Activated T-helper 17 cell treated with anti-CD3 and anti-CD28 coated beads, Interleukin-2, amount 50 U/mL, for 72 hours (primary cell): Measurements from ENCODE around the gene SERPINA3. TPM values are rescaled to one million over a fixed set of nuclear protein-coding genes. Genes with fewer than 3 reads are reported as not detected.
"Not testable (repeated sequence)": the region's sequence is repeated elsewhere in the genome, so short reads cannot be mapped to it uniquely, and the experiment has no call there.

ENCODE experiments used
- ATAC-seq: fragments of 150-1000 bp; cut with Tn5 transposase; replicated peaks from 2 replicates; pipeline ENCODE4 v1.10.0; 2021; ENCODE audit warnings: mild to moderate bottlenecking, moderate library complexity
- H3K27ac Mint-ChIP-seq: one replicate; pipeline ENCODE4 v1.8.0; 2022; ENCODE audit warnings: mixed read lengths
- H3K27me3 Mint-ChIP-seq: one replicate; pipeline ENCODE4 v1.8.0; 2022; ENCODE audit warnings: mixed read lengths
- H3K36me3 Mint-ChIP-seq: one replicate; pipeline ENCODE4 v1.8.0; 2022; ENCODE audit warnings: low read depth, mild to moderate bottlenecking, mixed read lengths
- H3K4me1 Mint-ChIP-seq: one replicate; pipeline ENCODE4 v1.8.0; 2022; ENCODE audit warnings: mixed read lengths
- H3K4me3 Mint-ChIP-seq: one replicate; pipeline ENCODE4 v1.8.0; 2022; ENCODE audit warnings: mild to moderate bottlenecking, mixed read lengths
- H3K9me3 Mint-ChIP-seq: one replicate; pipeline ENCODE4 v1.8.0; 2022; ENCODE audit warnings: mixed read lengths
- total RNA-seq, 2 donors: library from RNA; stranded (reverse); gene quantifications; one replicate each; pipeline ENCODE4 v1.2.3, GENCODE V29; 2022

Gene SERPINA3
- total RNA-seq, 2 donors from 2014 or later: not detected

DNA sequence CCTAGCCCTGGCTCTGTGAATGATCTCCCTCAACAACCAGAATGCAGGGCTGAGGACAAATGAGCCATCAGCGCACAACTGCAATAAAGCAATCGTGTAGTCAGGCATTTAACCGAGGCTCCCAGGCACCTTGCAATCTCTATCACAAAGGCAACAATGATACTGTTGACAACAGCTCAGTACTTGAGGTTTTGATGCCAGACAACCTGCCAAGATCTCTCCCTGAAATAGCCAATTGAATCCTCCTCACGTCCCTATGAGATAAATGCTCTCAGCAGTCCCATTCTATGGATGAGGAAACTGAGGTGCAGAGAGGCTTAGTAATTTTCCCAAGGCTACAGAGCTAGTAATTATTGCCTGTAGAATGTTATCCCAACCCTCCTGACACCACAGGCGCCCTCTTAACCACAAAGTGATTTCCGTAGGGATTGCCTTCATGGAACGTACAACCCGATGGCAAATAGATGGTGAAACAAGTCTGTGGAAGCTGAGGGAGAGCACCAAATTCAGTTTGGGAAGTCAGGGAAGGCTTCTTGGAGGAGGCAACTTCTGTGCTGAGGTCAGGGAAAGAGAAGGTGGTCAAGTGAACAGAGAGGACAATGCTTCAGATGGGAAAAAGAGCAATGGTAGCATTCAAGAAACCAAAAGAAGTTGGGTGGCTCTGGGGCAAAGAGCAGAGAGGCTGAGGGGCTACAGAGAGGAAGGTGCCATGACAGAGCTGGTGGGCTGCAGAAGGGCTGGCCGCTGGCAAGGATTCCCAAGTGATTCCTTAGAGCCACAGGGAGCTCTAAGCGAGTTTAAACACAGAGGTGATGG, 12.6 kb downstream of the SERPINA3 start:
- Mint-ChIP-seq H3K36me3 (no peaks in the 10 kb centered on the region), H3K4me3 (no peak overlapping the region), H3K27ac (no peak overlapping the region), H3K27me3 (peaks cover 18% of the 10 kb centered on the region), H3K4me1 (no peaks in the 10 kb centered on the region), H3K9me3 (peaks cover 4% of the 10 kb centered on the region)
- no peak for ATAC-seq

DNA sequence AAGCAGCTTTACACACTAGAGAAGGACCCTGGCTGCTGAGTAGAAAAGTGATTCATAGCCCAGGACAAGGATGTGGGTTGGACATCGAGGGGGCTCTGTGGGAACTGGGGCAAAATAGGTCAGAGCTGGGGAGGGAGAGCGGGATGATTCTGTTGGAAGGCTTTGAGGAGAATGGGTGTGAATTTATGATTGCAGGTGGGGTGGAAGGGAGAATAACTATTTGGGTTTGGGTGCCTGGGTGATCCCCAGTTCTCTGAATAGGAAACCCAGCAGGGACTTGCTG, 13.1 kb downstream of the SERPINA3 start:
- no peak for ATAC-seq
- H3K27ac Mint-ChIP-seq: no peak overlapping the region
- no peaks in the 10 kb centered on the region for H3K36me3 Mint-ChIP-seq
- no peaks in the 10 kb centered on the region for H3K4me1 Mint-ChIP-seq
- no peaks in the 10 kb centered on the region for H3K9me3 Mint-ChIP-seq
- no peak overlapping the region for H3K4me3 Mint-ChIP-seq
- H3K27me3 Mint-ChIP-seq: peaks cover 16% of the 10 kb centered on the region

DNA sequence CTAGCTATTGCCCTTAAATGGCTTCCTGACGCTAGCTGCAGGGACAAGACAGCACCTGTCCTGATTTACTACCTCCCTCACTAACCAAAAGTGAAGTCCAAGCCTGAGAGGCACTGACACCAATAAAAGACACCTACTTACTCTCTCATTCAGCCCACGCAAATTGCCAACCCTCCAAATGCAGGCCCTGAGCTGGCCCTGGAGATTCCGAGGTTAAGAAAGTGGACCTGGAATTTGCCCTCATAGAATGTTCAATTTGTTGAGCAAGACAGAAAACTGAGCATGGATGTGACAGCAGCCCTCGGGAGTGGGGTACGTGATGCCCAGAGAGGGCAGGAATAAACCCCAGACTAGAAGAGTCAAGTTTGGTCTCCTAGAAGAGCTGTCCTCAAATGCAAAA, 16.4 kb downstream of the SERPINA3 start:
- no peak overlapping the region for H3K4me3 Mint-ChIP-seq
- H3K9me3 Mint-ChIP-seq: no peaks in the 10 kb centered on the region
- H3K4me1 Mint-ChIP-seq: no peaks in the 10 kb centered on the region
- H3K27ac Mint-ChIP-seq: no peak overlapping the region
- peaks cover 25% of the 10 kb centered on the region for H3K27me3 Mint-ChIP-seq
- no peaks in the 10 kb centered on the region for H3K36me3 Mint-ChIP-seq
- no peak for ATAC-seq

DNA sequence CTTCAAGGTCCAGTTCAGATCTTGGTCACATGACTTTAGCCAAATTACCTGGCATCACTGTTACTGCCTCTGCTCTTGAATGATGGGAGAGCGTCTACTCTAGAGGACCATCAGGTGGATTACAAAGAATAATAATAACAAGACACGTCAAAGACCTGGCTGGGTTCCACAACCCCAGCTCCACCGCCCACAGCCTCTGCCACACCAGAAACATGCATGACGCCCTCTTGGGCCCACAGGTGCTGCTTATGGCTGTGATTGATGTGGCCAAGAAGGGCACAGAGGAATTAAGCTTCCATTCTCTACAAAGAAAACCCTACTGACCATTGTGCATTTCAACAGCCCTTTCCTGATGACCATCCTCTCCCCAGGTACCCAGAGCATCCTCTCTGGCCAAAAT, 18.2 kb downstream of the SERPINA3 start:
- no peaks in the 10 kb centered on the region for H3K9me3 Mint-ChIP-seq
- no peak overlapping the region for H3K27ac Mint-ChIP-seq
- no peaks in the 10 kb centered on the region for H3K36me3 Mint-ChIP-seq
- ATAC-seq: no peak
- H3K27me3 Mint-ChIP-seq: peaks cover 25% of the 10 kb centered on the region
- H3K4me1 Mint-ChIP-seq: no peaks in the 10 kb centered on the region
- no peak overlapping the region for H3K4me3 Mint-ChIP-seq

DNA sequence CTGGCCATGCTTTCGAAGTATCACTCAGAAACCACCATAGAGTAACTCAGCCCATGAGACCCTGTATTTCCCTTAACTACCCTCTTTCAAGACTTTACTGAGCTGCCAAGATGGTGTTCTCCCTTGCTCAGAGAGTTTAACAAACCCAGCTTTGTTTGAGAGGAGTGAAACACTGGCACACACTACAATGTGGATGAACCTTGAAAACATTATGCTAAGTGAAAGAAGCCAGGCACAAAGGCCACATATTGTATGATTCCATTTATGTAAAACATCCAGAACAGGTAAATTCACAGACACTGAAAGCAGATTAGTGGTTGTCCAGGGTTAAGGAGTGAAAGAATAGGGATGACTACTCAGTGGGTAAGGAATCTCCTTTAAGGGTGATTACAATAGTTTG, 18.9 kb downstream of the SERPINA3 start:
- no peak overlapping the region for H3K4me3 Mint-ChIP-seq

DNA sequence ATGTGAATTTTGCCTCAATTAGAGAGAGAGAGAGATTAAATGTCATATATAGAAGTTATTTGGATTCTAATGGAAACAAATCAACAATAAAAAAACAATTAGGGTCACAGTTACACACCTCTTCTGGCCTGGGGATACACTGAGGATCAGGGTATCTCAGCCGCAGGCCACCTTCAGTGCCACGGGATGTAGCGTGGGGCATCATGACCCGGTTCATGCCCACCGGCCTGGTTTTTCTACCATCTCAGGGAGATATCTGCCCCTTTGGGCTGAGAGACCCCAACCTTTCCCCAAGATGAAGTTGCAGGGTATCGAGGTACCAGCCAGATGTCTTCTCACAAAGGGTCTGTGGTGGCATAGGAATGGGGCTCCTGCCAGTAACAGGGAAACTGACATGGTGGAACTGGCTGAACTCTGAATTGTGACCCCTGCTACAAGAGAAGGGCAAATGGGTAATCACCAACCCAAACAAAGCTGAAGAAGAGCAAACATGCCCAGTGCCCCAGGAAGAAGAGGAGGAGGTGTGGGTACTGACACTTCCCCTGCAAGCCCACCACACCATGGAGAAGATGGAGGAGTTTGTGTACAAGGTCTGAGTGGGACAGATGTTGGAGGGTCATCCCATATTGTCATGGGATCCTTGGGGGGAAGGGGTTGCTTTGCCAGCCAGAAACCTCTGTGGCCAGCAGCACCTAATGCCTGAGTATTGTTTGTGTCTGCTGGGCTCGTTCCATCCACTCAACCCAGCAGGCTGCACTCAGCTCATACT, 19.5 kb downstream of the SERPINA3 start:
- no peaks in the 10 kb centered on the region for H3K4me1 Mint-ChIP-seq
- no peaks in the 10 kb centered on the region for H3K36me3 Mint-ChIP-seq
- ATAC-seq: no peak
- H3K27ac Mint-ChIP-seq: no peak overlapping the region
- no peak overlapping the region for H3K4me3 Mint-ChIP-seq
- peaks cover 28% of the 10 kb centered on the region for H3K27me3 Mint-ChIP-seq
- no peaks in the 10 kb centered on the region for H3K9me3 Mint-ChIP-seq

More for the DNA sequence above, 18.9 kb downstream of the SERPINA3 start:
- no peaks in the 10 kb centered on the region for H3K36me3 Mint-ChIP-seq
- H3K27me3 Mint-ChIP-seq: peaks cover 27% of the 10 kb centered on the region
- no peaks in the 10 kb centered on the region for H3K9me3 Mint-ChIP-seq
- no peak for ATAC-seq
- H3K4me1 Mint-ChIP-seq: no peaks in the 10 kb centered on the region
- H3K27ac Mint-ChIP-seq: no peak overlapping the region

DNA sequence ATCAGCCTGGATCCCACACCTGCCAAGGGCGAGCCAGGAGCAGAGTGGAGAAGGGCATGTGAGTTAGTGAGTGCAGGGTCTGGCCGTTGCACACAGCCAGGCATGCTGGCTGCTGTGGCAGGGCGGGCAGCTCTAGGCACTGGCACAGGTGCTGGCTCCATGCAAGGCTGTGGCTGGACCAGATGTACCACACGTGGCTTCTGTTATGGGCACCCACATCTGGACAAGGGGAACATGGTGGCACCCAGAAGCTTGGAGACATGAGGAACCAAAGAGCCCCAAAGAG, 20.1 kb downstream of the SERPINA3 start:
- no peak for ATAC-seq
- no peaks in the 10 kb centered on the region for H3K36me3 Mint-ChIP-seq
- no peak overlapping the region for H3K27ac Mint-ChIP-seq
- no peaks in the 10 kb centered on the region for H3K4me1 Mint-ChIP-seq
- H3K27me3 Mint-ChIP-seq: peaks cover 23% of the 10 kb centered on the region
- H3K4me3 Mint-ChIP-seq: no peak overlapping the region
- H3K9me3 Mint-ChIP-seq: no peaks in the 10 kb centered on the region

DNA sequence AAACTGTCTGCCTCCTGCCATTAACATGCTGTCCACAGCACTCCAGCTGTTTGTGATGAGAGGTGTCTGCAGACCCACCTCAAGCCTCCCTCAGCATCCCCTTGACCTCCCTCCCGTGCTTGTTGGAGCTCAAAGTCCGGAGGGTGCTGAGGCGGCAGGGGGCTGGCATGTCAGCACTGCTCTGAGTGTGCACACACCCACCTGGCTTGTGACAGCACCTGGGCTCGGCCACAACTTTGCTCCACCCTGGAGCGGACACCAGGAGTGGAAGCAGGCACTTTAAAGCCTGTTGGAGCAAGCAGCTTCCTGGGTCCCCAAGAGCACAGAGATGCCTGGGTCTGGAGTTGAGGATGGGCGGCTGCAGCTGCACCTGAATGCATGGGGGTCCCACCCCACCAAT, 20.9 kb downstream of the SERPINA3 start:
- H3K9me3 Mint-ChIP-seq: no peaks in the 10 kb centered on the region
- H3K36me3 Mint-ChIP-seq: no peaks in the 10 kb centered on the region
- no peaks in the 10 kb centered on the region for H3K4me1 Mint-ChIP-seq
- ATAC-seq: no peak
- no peak overlapping the region for H3K4me3 Mint-ChIP-seq
- no peak overlapping the region for H3K27ac Mint-ChIP-seq
- peaks cover 22% of the 10 kb centered on the region for H3K27me3 Mint-ChIP-seq

DNA sequence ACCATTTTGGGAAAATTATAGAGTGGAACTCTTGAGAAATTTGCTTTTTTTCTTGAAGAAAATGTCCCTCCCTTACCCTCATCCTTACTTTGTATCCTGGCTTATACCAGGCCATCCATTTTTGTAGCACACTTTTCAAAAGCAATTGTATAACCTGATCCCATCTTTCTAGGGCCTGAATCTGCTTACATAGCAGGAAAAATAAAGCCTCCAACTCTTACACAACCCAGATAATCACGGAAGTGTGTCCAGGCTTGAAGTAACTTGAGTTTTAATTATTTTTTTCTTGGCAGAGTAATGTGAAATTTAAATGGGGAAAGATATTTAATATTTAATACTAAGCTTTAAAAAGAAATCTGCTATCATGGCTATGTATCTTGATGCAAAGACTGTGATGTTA, 23.0 kb downstream of the SERPINA3 start:
- no peak for ATAC-seq
- no peaks in the 10 kb centered on the region for H3K36me3 Mint-ChIP-seq
- peaks cover 15% of the 10 kb centered on the region for H3K27me3 Mint-ChIP-seq
- H3K9me3 Mint-ChIP-seq: no peaks in the 10 kb centered on the region
- H3K27ac Mint-ChIP-seq: no peak overlapping the region
- H3K4me1 Mint-ChIP-seq: no peaks in the 10 kb centered on the region
- no peak overlapping the region for H3K4me3 Mint-ChIP-seq

DNA sequence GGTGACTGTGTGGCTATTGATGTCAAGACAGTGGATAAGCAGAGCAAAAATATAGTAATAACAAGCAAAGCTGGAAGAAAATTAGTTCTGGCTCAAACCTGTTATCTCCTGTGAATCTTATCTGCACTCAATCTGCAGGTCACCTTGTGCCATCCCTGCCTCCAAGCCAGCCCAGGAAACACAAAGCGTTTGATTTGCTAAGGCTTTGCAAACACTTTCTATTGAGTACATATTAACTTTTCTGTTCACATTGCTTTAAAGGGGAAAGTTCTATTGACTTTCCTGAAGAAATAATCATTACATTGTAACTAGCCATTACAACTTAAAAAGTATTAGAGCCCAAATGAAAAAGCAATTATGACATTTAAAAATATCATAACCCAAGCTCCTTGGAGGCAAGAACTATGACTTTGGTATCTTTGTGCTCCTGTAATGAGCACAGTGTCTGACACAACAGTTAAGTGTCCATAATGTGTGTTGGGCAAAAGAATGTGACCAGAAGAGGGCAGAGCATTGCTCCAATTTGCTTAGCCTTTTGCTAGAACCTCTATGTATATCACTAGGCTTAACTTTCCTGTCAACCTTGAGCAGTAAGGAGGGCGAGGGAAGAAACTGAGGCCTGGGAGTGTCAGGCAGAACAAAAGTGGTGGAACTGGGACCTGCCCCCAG, 24.7 kb downstream of the SERPINA3 start:
- peaks cover 5% of the 10 kb centered on the region for H3K27me3 Mint-ChIP-seq
- H3K4me3 Mint-ChIP-seq: no peak overlapping the region
- no peak overlapping the region for H3K27ac Mint-ChIP-seq
- H3K9me3 Mint-ChIP-seq: no peaks in the 10 kb centered on the region
- ATAC-seq: no peak
- H3K4me1 Mint-ChIP-seq: no peaks in the 10 kb centered on the region
- H3K36me3 Mint-ChIP-seq: no peaks in the 10 kb centered on the region

DNA sequence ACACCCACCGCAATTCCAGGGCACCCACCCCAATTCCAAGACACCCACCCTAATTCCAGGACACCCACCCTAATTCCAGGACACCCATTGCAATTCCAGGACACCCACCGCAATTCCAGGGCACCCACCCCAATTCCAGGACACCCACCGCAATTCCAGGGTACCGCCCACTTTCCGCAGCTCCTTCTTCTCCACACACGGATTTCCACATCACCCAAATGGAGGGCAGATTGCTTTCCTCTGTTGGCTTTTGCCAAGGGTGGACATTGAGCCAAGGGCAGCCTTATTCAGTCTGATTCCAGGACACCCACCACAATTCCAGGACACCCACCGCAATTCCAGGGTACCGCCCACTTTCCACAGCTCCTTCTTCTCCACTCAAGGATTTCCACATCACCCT, 25.6 kb downstream of the SERPINA3 start:
- H3K36me3 Mint-ChIP-seq, H3K27ac Mint-ChIP-seq, H3K4me1 Mint-ChIP-seq, H3K27me3 Mint-ChIP-seq, H3K4me3 Mint-ChIP-seq, ATAC-seq, H3K9me3 Mint-ChIP-seq: not testable (repeated sequence)

DNA sequence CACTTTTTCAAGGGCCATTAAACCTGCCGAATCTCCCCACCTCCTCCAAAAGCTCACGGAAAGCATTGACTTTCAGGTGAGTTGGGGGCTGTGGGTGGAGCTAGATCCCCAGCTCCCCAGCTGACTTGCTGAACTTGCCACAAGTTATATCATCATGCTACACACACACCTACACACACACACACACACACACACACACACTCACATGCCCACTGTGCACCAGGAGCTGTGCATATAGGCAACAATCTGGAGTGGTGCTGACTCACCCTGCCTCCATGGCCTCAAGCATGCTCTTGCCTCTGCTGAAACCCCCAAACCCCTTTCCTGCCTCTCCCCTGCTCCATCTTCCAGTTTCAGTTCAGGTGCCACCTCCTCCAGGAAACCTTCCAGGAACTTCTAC, 26.1 kb downstream of the SERPINA3 start:
- Mint-ChIP-seq H3K27ac (no peak overlapping the region), H3K36me3 (no peaks in the 10 kb centered on the region), H3K27me3 (peaks cover 3% of the 10 kb centered on the region)

DNA sequence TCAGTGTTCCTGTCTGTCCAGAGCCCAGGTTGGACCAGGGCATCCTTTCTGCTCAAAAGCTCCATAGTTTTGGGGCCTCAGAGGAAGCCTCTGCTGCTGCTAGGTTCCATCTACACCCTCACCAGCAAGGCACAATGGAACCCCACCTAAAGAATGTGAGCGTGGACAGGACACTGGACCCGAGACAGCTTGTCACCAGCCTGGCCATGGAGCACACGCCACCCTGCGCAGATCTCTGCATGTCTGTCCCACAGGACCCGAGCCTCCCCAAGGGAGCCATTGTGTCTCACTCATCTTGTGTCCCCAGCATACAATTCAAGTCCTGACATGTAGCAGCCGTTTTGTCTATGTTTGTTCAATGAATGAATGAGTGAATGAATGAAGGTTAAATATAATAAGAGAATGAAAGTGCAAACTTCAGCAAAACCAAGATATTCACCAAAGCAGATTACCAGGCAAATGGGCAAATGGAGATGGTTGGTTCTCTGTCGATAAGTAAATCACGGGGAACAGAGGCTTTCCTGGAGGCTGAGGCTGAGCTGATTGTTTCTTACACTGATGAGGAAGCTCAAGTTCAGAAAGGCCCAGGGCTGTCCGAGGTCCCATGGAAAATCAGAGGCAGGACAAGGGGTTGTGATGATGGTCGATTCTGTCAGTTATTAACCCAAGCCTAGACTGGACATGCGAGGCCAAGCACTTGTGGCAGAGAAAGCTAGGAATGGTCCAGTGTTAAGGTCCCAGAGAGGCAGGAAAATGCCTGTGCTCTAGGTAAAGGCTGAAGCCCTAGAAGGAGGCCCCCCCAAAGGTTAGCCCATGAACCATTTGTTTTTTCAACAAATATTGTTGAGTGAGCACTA, 27.0 kb downstream of the SERPINA3 start:
- no peak overlapping the region for H3K4me3 Mint-ChIP-seq

More for the DNA sequence above, 26.1 kb downstream of the SERPINA3 start:
- no peak for ATAC-seq
- no peaks in the 10 kb centered on the region for H3K9me3 Mint-ChIP-seq
- no peaks in the 10 kb centered on the region for H3K4me1 Mint-ChIP-seq
- no peak overlapping the region for H3K4me3 Mint-ChIP-seq

More for the DNA sequence above, 27.0 kb downstream of the SERPINA3 start:
- Mint-ChIP-seq H3K27me3 (peaks cover 3% of the 10 kb centered on the region), H3K4me1 (no peaks in the 10 kb centered on the region), H3K9me3 (no peaks in the 10 kb centered on the region), H3K36me3 (no peaks in the 10 kb centered on the region), H3K27ac (no peak overlapping the region)
- ATAC-seq: no peak
